OCI-LY1 (cell line): ENCODE data around the gene HLA-F.

ENCODE experiments used
- EZH2 ChIP-seq: fragments of 200-600 bp; sonication (generic), shearing (Covaris generic); IDR thresholded peaks from 2 replicates; pipeline ENCODE4 v1.8.0; 2017; ENCODE audit warnings: borderline replicate concordance, mixed run types, mild to moderate bottlenecking, antibody characterized with exemption, low read length, moderate library complexity, mixed read lengths
- TF ChIP-seq, protein P1 (sequence below): fragments of 200-600 bp; sonication (generic), shearing (Covaris generic); IDR thresholded peaks from 2 replicates; pipeline ENCODE4 v1.5.1; 2017; ENCODE audit warnings: mild to moderate bottlenecking, antibody characterized with exemption, low read length, moderate library complexity, mixed read lengths

DNA sequence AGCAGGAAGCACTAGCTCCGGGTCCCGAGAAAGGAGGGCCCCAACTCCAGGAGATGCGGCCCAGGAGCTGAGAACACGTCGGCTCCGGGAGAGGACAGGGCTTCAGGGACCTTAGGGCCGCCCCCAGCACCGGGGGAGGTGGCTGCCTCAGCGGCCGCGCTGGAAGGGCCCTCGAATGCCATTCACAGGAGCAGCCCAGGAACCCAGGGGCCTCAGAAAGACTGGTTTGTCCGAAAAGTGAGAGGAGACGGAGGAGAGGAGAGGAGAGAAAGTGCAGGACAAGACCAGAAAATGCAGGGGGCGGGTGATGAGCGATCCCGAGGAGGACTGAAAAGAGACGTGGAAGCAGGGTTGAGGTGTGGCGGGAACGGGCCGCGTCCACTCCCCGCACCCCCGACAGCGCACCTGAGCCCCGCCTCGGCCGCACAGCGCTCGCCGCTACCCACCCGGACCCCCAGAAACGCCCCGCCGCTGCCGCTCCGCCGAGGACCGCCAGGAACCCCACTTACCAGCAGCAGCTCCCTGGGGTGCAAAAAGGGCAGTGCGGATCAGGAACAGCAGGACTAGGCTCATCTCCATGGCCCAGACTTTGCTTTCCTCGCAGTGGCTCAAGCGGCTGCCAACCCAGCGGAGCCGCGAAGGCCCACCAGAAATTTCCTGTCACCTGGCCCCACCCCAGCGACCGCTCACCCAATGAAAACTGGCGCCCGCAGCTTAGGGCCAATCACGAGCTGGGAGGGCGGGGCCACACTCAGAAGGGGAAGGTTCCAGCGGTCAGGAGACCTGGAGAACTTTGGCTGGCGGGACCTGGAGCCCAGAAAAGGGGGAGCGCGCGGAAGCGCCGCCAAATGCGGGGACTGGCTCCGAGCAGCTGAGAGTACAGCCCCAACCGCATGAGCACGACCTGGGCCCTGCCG, 25.4 kb downstream of the HLA-F start:
- TF ChIP-seq, protein P1, sequence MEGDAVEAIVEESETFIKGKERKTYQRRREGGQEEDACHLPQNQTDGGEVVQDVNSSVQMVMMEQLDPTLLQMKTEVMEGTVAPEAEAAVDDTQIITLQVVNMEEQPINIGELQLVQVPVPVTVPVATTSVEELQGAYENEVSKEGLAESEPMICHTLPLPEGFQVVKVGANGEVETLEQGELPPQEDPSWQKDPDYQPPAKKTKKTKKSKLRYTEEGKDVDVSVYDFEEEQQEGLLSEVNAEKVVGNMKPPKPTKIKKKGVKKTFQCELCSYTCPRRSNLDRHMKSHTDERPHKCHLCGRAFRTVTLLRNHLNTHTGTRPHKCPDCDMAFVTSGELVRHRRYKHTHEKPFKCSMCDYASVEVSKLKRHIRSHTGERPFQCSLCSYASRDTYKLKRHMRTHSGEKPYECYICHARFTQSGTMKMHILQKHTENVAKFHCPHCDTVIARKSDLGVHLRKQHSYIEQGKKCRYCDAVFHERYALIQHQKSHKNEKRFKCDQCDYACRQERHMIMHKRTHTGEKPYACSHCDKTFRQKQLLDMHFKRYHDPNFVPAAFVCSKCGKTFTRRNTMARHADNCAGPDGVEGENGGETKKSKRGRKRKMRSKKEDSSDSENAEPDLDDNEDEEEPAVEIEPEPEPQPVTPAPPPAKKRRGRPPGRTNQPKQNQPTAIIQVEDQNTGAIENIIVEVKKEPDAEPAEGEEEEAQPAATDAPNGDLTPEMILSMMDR, result no peak
- no peak for TF ChIP-seq EZH2
